Neural progenitor cell (in vitro differentiated cells): Measurements from ENCODE around the gene SURF4.

Experiments
- CTCF ChIP-seq: fragments of 200-600 bp; sonication (generic); IDR thresholded peaks from 2 replicates; pipeline ENCODE4 v1.5.1; 2017; ENCODE audit warnings: antibody characterized with exemption, mild to moderate bottlenecking
- EZH2 ChIP-seq: fragments of 200-600 bp; sonication (generic); IDR thresholded peaks from 2 replicates; pipeline ENCODE4 v1.6.1; 2017; ENCODE audit warnings: antibody characterized with exemption, mild to moderate bottlenecking, moderate library complexity
- EZH2phosphoT487 ChIP-seq: fragments of 200-600 bp; sonication (generic); IDR thresholded peaks from 2 replicates; pipeline ENCODE4 v1.6.1; 2017; ENCODE audit warnings: antibody characterized with exemption

GRCh38 chr9:133369933-133370332 lies 5.9 kb downstream of the SURF4 start:
- TF ChIP-seq CTCF: no peak
- TF ChIP-seq EZH2: no peak
- no peak for TF ChIP-seq EZH2phosphoT487
